Measurements from ENCODE around the gene ACAP1.
A peak's percentile ranks its signal among the peaks of the same experiment; 100 is the strongest.

ACAP1 gene

DNA sequence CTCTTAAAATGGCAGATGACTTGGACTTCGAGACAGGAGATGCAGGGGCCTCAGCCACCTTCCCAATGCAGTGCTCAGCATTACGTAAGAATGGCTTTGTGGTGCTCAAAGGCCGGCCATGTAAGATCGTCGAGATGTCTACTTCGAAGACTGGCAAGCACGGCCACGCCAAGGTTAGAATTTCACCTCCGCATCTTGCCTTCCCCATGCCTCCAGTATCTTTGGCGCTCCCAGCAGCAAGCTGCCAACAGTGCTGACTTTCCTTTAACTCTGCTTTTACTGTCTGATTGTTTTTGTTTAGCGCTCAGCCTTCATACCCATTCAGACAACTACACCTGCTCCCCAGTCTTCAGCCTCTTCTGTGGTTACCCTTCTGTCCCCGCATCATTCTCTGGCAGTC lies 26.7 kb upstream of the ACAP1 start:
- H3K36me3 ChIP-seq (ENCODE audit: control insufficient read depth, insufficient read depth, low read length), result peaks cover 38% of the 10 kb centered on the region
- H3K27me3 ChIP-seq (replicated peaks; ENCODE audit: control insufficient read depth, insufficient read depth, low read length), result no peaks in the 10 kb centered on the region
- peak overlapping the region; percentile 96 for H3K4me3 ChIP-seq (replicated peaks; ENCODE audit: low read depth, low read length)
- DNase-seq (ENCODE audit: extremely low read depth, insufficient read length), result no peak
- TF ChIP-seq, protein P1, sequence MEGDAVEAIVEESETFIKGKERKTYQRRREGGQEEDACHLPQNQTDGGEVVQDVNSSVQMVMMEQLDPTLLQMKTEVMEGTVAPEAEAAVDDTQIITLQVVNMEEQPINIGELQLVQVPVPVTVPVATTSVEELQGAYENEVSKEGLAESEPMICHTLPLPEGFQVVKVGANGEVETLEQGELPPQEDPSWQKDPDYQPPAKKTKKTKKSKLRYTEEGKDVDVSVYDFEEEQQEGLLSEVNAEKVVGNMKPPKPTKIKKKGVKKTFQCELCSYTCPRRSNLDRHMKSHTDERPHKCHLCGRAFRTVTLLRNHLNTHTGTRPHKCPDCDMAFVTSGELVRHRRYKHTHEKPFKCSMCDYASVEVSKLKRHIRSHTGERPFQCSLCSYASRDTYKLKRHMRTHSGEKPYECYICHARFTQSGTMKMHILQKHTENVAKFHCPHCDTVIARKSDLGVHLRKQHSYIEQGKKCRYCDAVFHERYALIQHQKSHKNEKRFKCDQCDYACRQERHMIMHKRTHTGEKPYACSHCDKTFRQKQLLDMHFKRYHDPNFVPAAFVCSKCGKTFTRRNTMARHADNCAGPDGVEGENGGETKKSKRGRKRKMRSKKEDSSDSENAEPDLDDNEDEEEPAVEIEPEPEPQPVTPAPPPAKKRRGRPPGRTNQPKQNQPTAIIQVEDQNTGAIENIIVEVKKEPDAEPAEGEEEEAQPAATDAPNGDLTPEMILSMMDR (IDR thresholded peaks at IDR 0.05; ENCODE audit: insufficient read depth, low read length, poor library complexity, severe bottlenecking), result no peak

- Histone ChIP-seq H3K36me3 (ENCODE audit: control insufficient read depth, insufficient read depth, low read length) (peaks cover 41% of the 10 kb centered on the region), H3K4me3 (replicated peaks; ENCODE audit: low read depth, low read length) (no peak overlapping the region), H3K27me3 (replicated peaks; ENCODE audit: control insufficient read depth, insufficient read depth, low read length) (no peaks in the 10 kb centered on the region)
- TF ChIP-seq, protein P1 (IDR thresholded peaks at IDR 0.05; ENCODE audit: insufficient read depth, low read length, poor library complexity, severe bottlenecking), result no peak
- no peak for DNase-seq (ENCODE audit: extremely low read depth, insufficient read length)
Observed at GRCh38 chr17:7311110-7311705, 25.1 kb upstream of the ACAP1 start.

DNA sequence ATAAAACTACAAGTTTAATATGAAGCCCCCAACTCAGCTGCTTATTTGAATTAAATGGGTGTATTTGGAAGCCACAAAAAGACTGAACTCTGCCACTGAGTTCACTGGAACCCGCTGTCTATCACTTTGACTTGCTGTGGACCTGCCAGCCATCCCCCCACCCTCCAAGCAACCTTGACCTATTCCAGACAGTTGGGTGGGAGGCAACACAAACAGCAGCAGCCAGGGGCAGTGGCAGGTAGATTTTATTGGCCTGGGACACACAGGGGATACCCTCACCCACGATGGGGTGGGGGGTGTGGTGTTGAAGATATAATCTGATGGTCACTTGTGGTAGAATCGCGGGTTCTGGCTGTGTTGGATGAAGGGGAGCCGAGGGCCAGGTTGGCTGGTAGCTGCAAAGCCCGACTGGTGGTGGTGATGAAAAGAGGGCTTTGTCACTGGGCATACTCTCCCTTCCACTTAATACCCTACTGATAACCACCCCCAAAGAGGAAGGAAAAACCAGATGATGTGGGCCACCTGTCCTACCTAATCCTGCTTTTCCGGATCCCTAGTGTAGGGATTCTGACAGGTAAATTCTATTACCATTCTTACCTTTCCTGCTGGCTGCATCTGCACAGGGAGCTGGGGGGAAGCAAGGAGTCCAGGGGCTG lies 23.8 kb upstream of the ACAP1 start:
- no peak overlapping the region for H3K4me3 ChIP-seq (replicated peaks; ENCODE audit: low read depth, low read length)
- H3K36me3 ChIP-seq (ENCODE audit: control insufficient read depth, insufficient read depth, low read length), result peaks cover 45% of the 10 kb centered on the region
- DNase-seq (ENCODE audit: extremely low read depth, insufficient read length), result no peak
- H3K27me3 ChIP-seq (replicated peaks; ENCODE audit: control insufficient read depth, insufficient read depth, low read length), result no peaks in the 10 kb centered on the region
- TF ChIP-seq, protein P1 (IDR thresholded peaks at IDR 0.05; ENCODE audit: insufficient read depth, low read length, poor library complexity, severe bottlenecking), result no peak

DNA sequence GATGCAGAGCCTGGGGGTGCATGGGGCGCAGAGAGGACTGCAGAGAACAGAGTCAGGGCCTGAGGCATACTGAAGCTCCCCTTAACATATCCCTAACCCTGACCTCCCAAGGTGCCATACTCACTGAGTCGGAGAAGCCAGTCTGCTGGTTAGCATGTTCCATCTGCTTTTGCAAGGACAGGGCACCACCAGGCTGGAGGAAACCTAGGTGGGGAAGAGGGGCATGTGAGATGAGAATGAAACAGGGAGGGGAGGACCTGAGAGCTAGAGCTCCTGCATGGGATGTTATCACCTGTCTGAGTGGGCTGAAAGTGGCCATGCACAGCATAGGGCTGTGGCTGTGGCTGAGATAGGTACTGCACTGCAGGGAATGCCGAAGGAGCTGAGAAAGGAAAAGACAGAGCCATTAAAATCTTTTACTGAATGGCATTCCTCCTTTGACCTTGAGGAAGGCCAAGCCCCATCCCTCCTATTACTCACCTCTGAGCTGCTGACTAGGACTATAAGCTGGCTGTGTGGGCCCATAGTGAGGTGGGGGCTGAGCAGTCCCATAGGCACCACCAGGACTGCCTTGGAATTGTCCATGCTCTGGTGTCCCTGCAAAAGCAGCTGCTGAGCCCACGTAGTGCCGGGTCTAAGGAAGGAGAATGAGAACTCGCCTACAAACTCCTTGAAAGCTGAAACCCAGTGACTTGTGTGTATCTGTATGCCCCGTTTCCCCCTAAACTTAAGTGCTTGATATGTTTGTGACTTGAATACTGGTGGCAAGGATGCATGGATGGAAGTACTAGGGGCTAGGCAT lies 23.0 kb upstream of the ACAP1 start:
- TF ChIP-seq, protein P1 (IDR thresholded peaks at IDR 0.05; ENCODE audit: insufficient read depth, low read length, poor library complexity, severe bottlenecking), result no peak
- DNase-seq (ENCODE audit: extremely low read depth, insufficient read length), result no peak
- Histone ChIP-seq H3K36me3 (ENCODE audit: control insufficient read depth, insufficient read depth, low read length) (peaks cover 47% of the 10 kb centered on the region), H3K4me3 (replicated peaks; ENCODE audit: low read depth, low read length) (no peak overlapping the region), H3K27me3 (replicated peaks; ENCODE audit: control insufficient read depth, insufficient read depth, low read length) (no peaks in the 10 kb centered on the region)

GRCh38 chr17:7313890-7314718 lies 22.2 kb upstream of the ACAP1 start:
- TF ChIP-seq, protein P1 (IDR thresholded peaks at IDR 0.05; ENCODE audit: insufficient read depth, low read length, poor library complexity, severe bottlenecking), result no peak
- no peaks in the 10 kb centered on the region for H3K27me3 ChIP-seq (replicated peaks; ENCODE audit: control insufficient read depth, insufficient read depth, low read length)
- no peak for DNase-seq (ENCODE audit: extremely low read depth, insufficient read length)
- H3K4me3 ChIP-seq (replicated peaks; ENCODE audit: low read depth, low read length), result peak overlapping the region; percentile 85
- peaks cover 55% of the 10 kb centered on the region for H3K36me3 ChIP-seq (ENCODE audit: control insufficient read depth, insufficient read depth, low read length)

All from GM06990 (cell line).